ENCODE results near the gene ATF3.

The ATF3 gene

DNA sequence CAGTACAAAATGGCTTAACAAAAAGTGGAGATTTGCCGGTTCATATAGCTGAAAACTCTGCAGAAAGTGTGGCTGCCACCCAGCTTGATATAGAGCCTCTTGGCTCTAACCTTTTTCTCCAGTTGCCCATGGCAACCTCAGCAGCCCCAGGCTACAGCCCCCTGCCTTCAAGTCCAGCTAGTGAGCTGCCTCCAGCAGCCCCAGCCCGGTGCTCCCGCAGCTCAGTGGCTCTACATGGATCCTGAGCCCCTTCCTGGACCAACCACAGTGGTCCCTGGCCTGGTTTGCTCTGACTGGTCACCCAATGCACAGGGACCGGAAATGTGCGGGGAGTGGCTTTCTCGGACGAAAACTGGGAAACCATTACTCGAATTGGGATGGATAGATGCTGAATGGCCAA, 13.3 kb upstream of the ATF3 start:
- Histone ChIP-seq H3K9ac (ENCODE audit: low read depth, low read length) (no peak overlapping the region), H3K36me3 (ENCODE audit: insufficient read depth, low read length) (no peaks in the 10 kb centered on the region)

DNA sequence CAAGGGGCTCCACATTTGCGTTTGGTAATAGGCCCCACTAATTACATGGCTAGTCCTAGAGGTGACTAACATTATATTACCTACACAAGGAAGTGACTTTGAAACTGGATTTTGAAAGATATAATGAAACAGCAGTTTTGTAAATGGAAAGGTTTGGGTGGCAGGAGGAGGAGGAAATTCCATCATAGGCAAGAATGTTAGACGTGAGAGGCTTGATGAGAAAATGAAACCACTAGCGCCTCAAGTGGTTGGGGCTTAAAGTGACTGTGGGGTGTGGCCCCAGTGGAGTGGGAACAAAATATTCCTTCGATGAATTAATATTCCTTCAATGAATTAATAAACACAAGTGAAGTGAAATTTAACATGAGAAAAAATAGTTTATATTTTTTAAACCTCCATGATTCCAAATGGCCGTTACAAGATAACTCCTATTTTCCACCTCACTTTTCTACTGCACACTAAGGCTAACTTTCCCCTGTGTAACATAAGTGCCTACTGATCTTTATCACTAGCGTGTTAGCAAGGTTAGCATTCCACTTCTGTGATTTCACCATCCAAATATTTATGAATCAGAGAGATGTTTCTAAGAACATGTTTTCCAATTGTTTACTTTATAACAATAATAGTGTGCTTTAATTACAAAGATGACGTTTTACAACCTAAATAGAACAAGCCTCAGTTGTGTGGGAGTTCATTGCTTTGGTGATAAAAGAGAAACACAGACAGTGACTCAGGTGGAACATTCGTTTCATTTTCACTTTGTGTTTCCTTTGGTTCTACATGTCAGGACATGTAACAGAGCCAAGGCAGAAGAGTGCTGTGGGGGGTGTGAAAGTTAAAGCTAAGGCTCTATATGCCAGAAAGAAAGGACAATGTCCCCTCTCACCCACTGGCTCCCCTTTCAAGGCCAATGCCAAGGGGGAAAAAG, 12.5 kb upstream of the ATF3 start:
- Histone ChIP-seq H3K4me1 (ENCODE audit: insufficient read depth, low read length) (peaks cover 22% of the 10 kb centered on the region), H3K36me3 (ENCODE audit: insufficient read depth, low read length) (no peaks in the 10 kb centered on the region), H3K9me3 (ENCODE audit: control insufficient read depth, insufficient read depth, low read length) (no peaks in the 10 kb centered on the region), H3K9ac (ENCODE audit: low read depth, low read length) (no peak overlapping the region)

More for the DNA sequence above, 13.3 kb upstream of the ATF3 start:
- H3K4me1 ChIP-seq (ENCODE audit: insufficient read depth, low read length), result peaks cover 22% of the 10 kb centered on the region
- H3K9me3 ChIP-seq (ENCODE audit: control insufficient read depth, insufficient read depth, low read length), result no peaks in the 10 kb centered on the region

DNA sequence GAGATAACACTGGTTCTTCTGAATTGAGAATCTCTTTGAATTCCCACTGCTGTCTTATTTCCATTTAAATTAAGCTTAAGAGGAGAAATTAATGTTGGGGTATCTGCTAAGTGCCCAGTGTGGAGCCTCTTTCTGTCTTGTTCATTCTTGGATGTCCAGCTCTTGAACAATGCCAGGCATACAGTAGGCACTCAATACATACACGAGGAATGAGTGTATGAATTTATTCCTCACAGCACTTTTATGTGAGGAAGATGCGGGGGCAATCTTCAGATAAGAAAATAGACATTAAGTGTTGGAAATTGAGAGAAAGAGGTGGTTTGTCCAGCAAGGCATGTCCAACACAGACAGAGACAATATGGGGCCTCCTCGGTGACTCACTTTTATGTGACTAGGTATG, 11.8 kb upstream of the ATF3 start:
- no peaks in the 10 kb centered on the region for H3K9me3 ChIP-seq (ENCODE audit: control insufficient read depth, insufficient read depth, low read length)
- peaks cover 22% of the 10 kb centered on the region for H3K4me1 ChIP-seq (ENCODE audit: insufficient read depth, low read length)
- H3K36me3 ChIP-seq (ENCODE audit: insufficient read depth, low read length), result no peaks in the 10 kb centered on the region
- H3K9ac ChIP-seq (ENCODE audit: low read depth, low read length), result no peak overlapping the region

DNA sequence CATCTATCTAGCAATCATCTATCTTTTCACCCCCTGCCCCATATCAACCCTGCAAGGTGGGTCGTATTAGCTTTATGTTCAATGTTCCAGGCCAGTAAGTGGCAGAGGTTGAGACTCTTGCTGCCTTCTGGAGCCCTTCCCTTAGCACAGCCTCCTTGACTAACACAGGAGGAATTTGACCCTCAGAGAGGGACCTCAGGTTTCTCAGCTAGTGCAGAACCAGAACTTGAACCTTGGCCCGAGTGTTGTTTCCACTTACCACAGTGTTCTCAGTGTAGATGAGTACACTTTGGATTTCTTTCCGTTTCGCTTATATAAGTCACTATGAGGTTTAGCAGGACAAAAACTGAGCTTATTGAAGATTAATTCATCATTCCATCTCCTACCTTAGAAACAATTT, 11.1 kb upstream of the ATF3 start:
- Histone ChIP-seq H3K36me3 (ENCODE audit: insufficient read depth, low read length) (no peaks in the 10 kb centered on the region), H3K4me1 (ENCODE audit: insufficient read depth, low read length) (peaks cover 22% of the 10 kb centered on the region)

DNA sequence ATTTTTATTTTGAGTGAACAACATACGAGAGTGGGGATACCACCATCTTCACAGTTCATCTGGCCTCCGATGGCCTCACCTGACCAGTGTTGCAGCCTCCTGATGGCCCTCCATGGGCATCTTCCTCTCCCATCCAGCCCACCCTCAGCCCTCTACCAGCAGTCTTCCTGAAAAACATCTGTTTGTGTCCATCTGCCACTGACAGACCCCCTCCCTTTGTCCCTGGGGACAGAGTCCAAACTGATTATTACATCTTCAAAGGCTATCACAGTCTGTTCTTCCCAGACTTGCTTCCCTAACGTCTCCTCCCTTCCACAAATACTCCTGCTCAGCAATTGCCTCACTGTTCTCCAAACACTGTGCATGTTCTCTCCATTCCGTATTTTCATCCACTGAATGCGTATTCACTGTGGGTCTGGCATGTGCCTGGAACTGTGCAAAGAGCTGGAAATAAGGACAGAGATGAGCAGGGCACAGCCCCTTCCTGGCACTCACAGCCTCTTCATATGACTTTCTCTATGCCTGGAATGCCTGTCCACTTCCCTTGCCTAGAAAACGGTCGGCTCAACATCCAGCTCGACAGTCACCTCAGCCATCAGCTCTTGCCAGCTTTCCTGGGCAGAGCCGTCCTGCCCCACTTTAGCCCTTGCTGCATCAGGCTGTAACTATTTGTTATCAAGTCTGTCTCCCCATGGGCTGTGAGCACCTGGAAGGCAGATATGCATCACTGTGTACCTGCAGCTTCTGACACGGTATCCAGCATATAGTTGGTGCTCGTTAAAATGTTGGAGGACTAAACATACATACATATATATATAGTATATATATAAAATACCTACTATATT, 8.3 kb upstream of the ATF3 start:
- H3K4me1 ChIP-seq (ENCODE audit: insufficient read depth, low read length), result peaks cover 17% of the 10 kb centered on the region
- H3K9ac ChIP-seq (ENCODE audit: low read depth, low read length), result no peak overlapping the region
- H3K9me3 ChIP-seq (ENCODE audit: control insufficient read depth, insufficient read depth, low read length), result no peaks in the 10 kb centered on the region
- H3K36me3 ChIP-seq (ENCODE audit: insufficient read depth, low read length), result no peaks in the 10 kb centered on the region

More for the DNA sequence above, 11.1 kb upstream of the ATF3 start:
- H3K9me3 ChIP-seq (ENCODE audit: control insufficient read depth, insufficient read depth, low read length), result no peaks in the 10 kb centered on the region
- no peak overlapping the region for H3K9ac ChIP-seq (ENCODE audit: low read depth, low read length)

DNA sequence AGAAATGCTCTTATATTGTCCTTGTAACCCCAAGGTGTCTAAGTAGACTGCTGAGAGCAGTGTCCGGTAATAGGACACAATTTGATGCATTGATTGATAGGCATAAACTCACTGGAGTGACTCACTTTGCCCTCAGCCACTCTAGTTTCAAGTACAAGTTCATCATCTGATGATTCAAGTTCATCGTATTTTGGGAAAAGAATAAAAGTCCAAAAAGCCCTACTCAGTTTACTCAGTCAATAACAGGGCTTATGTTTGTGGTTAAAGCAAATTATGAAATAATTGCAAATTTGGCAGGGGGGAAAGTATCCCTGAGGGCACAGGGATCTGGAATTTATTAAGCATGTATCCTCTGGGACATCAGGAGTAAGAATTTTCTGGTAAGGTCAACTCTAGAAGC, 7.6 kb upstream of the ATF3 start:
- H3K9ac ChIP-seq (ENCODE audit: low read depth, low read length), result no peak overlapping the region
- H3K36me3 ChIP-seq (ENCODE audit: insufficient read depth, low read length), result no peaks in the 10 kb centered on the region
- H3K4me1 ChIP-seq (ENCODE audit: insufficient read depth, low read length), result peaks cover 19% of the 10 kb centered on the region
- H3K9me3 ChIP-seq (ENCODE audit: control insufficient read depth, insufficient read depth, low read length), result no peaks in the 10 kb centered on the region

DNA sequence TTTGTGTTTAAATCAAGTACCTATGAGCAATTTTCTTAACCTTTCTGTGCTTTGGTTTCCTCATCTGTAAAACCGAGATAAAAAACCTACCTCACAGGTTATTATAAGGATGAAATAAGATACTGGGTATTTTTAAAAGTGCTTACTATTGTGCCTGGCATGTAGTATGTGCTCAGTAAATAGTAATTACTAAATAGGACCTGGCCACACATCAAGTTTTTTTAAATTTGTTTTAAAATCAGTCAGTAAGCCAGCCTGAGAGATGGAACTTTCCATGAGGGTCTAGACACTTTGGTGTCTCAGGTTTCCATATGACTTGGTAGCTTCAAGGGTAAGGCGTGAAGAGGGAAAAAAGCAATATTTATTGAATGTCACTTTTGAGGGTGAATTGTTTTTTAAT, 7.0 kb upstream of the ATF3 start:
- Histone ChIP-seq H3K9me3 (ENCODE audit: control insufficient read depth, insufficient read depth, low read length) (no peaks in the 10 kb centered on the region), H3K9ac (ENCODE audit: low read depth, low read length) (no peak overlapping the region), H3K36me3 (ENCODE audit: insufficient read depth, low read length) (no peaks in the 10 kb centered on the region), H3K4me1 (ENCODE audit: insufficient read depth, low read length) (peaks cover 19% of the 10 kb centered on the region)

DNA sequence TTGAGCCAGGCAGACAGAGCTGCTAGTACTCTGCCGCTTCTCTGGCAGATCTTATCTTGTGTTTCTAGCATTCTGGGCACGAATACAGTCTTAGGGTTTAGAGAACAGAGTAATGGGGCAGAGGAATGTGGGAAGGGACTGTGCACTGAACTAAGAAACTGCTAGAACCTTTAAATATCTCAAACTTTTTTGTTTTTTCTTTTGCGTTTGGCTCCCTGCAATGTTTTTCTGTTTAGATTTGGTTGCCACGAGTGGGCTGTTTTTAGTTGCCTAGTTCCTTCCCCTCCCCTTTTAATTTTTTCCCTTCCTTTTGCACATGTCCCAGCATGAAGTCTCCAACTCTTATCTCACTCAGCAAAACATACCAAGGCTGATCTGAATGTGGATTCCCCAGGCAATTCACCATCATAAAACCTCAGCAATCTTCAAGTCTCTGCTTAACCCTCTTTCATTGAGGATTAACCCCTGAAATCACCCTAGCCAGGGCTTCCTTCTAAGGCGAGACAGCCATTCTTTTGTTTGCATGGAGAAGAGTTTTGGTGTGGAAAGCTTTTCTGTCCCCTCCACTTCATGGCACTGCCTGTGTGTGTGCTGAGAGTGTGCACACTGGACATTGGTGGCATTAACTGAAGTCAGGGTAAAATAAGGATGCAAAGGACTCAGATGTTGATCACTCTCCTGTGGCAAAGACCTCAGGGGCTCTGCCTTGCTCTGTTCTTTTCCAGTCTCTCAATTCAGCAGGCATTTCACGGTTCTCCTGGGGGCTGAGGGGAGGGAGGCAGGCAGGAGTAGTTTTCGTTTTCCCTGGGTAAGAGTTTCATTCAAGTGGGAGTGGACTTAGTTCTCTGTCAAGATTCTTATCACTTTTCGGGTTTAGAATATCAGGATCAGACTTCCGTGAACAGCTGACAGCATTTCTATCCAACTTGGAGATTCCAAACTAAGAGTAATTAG, 2.8 kb upstream of the ATF3 start:
- Histone ChIP-seq H3K4me1 (ENCODE audit: insufficient read depth, low read length) (peaks cover 20% of the 10 kb centered on the region), H3K9ac (ENCODE audit: low read depth, low read length) (peak overlapping the region; percentile 66), H3K9me3 (ENCODE audit: control insufficient read depth, insufficient read depth, low read length) (no peaks in the 10 kb centered on the region), H3K36me3 (ENCODE audit: insufficient read depth, low read length) (peaks cover 1% of the 10 kb centered on the region; the same call in 1 of the 2 replicates)

DNA sequence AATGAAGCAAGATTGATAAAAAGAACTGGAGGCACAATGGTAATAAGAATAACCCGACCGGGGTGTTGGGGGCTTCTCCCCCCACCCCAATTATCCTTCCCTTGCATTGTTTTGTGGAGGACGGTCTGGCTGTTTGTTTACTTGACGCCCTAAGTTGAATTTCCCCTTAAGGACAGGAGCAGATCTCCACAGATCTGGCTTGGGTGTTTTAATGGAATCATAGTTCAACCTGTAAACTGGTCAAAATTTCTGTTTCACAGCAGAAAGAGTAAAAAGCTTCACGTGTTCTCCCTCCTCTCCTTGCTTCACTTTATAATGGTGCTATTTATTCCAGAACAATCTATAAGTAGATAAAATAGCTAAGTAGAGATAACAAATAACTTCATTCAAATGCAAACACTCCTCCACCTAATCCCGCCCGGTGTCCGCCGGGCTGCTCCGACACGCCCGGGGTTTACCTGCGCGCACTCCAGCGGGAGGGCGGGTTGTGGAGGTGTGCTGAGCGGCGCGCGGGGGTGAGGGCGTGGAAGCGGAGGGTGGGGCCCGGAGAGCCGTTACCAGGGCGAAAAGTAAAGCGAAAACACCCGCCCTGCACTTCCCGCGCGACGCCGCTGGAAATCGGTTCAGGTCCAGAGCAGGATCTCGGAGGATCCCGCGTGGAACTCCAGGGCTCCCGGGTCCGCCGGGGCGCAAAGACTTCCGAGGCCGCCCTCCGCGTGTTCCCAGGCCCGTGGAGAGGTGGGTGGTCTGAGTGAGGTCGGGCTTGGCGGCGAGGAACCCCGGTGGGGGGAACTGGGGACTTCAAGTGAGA, 2.0 kb upstream of the ATF3 start:
- Histone ChIP-seq H3K36me3 (ENCODE audit: insufficient read depth, low read length) (peaks cover 5% of the 10 kb centered on the region; the same call in 1 of the 2 replicates), H3K9ac (ENCODE audit: low read depth, low read length) (peak overlapping the region; percentile 66), H3K4me1 (ENCODE audit: insufficient read depth, low read length) (peaks cover 29% of the 10 kb centered on the region), H3K9me3 (ENCODE audit: control insufficient read depth, insufficient read depth, low read length) (no peaks in the 10 kb centered on the region)

DNA sequence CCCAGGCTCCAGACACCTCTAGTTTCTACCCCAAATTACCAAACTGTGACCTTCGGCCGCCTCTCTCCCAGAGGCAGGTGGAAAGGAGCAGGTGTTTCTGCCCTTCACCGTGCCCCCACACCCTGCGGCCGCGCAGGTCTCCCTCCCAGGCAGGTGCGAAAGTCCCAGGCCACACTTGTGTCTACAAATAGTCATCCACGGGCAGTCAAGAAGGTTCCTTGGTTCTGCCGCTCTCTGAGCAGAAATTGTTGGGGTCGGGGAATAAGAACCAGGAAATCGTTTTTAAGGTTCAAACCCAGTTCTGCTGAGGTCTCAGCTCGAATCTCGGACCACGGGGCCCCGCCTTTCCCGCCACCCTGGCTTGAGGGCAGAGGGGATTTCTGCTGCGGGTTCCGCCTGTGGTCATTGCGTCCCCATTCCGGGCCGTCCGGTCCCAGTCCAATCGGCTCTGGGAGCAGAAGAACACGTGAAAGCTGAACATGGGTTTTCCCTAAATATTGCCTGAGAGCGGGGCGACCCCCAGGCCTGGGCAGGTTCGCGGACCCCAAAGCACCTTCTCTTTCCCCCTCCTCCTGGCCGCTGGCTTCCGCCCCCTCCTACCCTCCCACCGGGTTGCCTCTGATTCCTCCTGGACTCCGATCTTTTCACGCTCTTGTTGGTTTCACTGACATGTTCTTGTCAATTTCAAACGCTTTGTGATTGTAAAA, 1.2 kb upstream of the ATF3 start:
- peaks cover 36% of the 10 kb centered on the region for H3K4me1 ChIP-seq (ENCODE audit: insufficient read depth, low read length)
- H3K36me3 ChIP-seq (ENCODE audit: insufficient read depth, low read length), result peaks cover 5% of the 10 kb centered on the region; the same call in 1 of the 2 replicates
- H3K9ac ChIP-seq (ENCODE audit: low read depth, low read length), result peak overlapping the region; percentile 66
- H3K9me3 ChIP-seq (ENCODE audit: control insufficient read depth, insufficient read depth, low read length), result no peaks in the 10 kb centered on the region

DNA sequence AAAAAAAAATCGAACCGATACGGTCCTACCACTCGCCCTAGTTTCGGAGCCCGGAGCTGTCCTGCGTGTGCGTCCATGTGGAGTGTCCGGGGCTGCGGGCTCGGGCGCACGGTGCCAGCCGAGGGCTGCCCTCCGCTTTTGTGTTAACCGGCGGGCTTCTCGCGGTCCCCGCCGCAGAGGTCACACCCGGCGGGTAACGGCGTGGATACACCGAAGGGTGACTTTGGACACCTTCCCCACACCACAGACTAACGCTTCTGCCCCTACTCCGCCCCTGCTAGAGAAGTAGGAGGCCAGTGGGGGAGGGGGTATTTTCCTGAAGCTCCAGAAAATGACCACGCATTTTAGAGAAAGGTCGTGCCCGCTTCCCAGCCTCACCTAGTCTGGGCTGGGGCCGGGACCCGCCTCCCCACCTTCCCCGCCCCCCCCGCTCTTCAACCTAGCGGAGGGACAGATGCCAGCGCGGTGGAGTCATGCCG, 609 bp upstream of the ATF3 start:
- Histone ChIP-seq H3K9me3 (ENCODE audit: control insufficient read depth, insufficient read depth, low read length) (no peaks in the 10 kb centered on the region), H3K4me1 (ENCODE audit: insufficient read depth, low read length) (peaks cover 40% of the 10 kb centered on the region), H3K9ac (ENCODE audit: low read depth, low read length) (peak overlapping the region; percentile 66), H3K36me3 (ENCODE audit: insufficient read depth, low read length) (peaks cover 6% of the 10 kb centered on the region)

DNA sequence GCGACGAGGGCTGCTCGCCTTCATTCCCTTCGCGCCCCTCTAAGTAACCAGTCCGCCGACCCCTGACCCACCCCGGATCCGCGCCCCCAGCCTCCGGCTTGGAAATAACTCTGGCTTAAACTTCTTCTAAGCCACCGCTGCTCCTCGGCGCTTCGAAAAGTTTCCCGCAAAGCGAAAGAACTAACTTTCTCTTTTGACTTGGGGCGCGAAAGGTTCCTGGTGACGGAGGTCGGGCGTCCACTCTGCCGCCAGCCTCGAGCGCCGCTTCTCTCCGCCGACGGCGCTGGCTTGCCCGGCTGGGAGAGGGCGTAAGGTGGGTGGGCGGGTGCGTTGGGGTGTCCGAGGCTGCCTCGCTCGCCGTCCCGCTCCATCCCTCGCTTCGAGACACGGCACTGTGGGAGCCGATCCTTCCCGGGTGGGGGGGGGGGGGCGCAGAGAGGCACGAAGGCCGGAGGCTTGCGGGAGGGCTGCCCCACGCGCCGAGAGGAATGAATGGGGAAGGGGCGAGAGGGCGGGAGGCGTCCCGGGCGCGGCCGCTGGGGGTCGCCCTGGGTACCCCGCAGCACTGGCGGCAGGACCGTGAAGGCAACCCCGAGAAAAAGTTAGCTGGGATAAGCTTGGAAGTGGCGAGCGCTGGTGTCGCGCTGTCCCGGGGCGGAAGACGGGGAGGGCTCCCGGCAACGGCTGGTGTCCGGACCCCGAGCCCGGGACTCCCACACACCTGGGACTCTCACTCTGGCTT, 569 bp downstream of the ATF3 start:
- no peaks in the 10 kb centered on the region for H3K9me3 ChIP-seq (ENCODE audit: control insufficient read depth, insufficient read depth, low read length)
- H3K36me3 ChIP-seq (ENCODE audit: insufficient read depth, low read length), result peaks cover 10% of the 10 kb centered on the region
- H3K9ac ChIP-seq (ENCODE audit: low read depth, low read length), result peak overlapping the region; percentile 90
- peaks cover 51% of the 10 kb centered on the region for H3K4me1 ChIP-seq (ENCODE audit: insufficient read depth, low read length)
